GM21528 (cell line): Measurements from ENCODE around the gene CRYBG3.
A peak's percentile ranks its signal among the peaks of the same experiment; 100 is the strongest.

Source experiments
- ATAC-seq: cut with Tn5 transposase; IDR thresholded peaks from one replicate; pipeline ENCODE4 v1.9.1; 2021; ENCODE audit warnings: mild to moderate bottlenecking, moderate library complexity; ENCODE audit not compliant: unreplicated experiment, low FRiP score

Gene CRYBG3

DNA sequence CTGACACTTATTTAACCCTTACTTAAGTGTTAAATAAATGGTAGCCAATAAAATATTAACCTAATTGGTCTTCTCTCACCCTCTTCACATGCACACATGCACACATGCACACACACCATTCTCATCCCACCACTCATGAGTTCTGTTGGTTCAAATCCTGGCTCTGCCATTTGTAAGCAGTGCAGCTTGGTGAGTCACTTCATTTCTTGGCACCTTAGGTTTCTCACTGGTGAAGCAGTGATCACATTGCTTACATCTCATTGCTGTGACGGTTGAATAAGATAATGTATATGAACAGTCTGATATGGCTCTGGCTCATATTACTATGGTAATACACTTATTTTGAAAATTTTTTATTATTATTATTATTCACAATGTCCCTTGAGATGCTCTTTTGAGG lies 116.6 kb downstream of the CRYBG3 start:
- no peak for ATAC-seq

DNA sequence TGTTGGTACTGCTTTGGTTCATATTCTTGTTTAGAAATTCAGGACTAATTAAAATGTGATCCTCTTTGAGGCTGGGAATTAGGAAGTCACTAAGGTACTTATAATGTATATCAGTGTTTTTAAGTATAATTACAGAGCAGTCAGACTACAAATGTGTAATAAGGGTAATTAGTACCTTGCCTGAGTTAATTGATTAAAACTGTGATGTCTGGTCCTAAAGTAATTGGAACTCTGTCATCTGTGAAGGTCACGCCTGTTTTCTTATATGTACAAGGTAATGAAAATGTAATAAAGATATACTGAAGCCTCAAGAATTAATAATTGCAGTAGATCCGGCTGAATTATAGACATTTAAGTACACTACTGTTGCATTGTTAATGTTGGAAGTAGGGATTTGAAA lies 117.6 kb downstream of the CRYBG3 start:
- ATAC-seq = no peak

DNA sequence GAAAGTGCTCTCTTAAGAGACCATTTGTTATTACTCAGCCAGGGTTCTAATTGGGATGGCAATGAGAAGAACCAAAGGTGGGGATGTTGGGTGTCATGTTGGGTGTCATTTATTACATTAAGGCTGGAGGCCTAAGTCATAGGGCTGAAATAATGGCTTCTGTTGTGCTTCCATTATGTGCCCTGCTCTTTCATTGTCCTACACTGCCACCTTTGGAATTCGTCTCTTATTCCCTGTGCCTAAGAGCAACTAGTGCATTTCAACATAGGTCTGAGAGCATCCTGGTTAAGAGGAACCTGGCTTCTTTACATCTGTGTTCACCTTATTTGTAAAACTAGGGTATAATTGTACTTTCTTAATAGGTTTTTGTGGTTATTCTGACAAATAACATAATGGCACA lies 118.2 kb downstream of the CRYBG3 start:
- no peak for ATAC-seq

GRCh38 chr3:97942801-97943546 lies 121.2 kb downstream of the CRYBG3 start:
- ATAC-seq = no peak

DNA sequence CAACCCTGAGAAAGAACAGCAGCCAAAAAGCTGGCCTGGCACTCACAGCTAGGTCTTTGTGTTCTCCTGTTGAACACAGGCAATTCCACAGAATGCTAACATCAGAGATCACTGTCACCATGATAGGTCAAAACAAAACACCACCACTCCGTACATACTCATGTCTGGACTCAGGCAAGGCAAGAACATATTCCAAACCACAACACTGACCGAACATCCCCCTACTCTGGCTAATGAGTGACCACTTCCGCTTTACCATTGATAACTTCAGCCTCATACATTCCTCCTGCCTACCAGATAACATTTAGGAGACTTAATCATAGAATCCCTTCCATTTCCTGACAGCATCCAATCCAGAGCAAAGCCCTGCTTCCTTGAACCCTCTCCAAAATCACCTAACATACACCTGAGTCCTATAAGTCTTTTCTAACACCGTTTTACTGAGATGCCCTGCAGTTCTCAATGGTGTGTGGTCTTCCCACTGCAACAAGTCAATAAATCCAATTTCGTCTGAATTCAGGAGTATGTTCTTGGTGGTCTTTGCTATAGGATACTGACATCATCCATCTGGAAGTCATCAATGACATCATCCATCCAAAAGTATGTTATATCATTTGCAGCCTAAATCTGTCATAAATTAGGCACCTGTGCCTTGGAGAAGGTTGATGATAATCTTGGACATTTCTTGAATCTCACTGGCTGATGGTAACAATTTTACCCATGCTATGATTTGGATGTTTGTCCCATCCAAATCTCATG lies 126.7 kb downstream of the CRYBG3 start:
- no peak for ATAC-seq

DNA sequence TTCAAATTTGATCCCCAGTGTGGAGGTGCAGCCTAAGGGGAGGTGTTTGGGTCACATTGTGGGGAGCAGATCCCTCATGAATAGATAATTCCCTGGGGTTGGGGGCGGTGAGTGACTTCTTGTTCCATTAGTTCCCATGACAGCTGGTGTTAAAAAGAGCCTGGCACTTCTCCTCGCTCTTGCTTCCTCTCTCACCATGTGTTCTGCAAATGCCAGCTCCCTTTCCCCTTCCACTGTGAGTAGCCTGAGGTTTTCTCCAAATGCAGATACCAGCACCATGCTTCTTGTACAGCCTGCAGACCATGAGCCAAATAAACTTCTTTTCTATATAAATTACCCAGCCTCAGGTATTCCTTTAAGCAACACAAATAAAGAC lies 127.3 kb downstream of the CRYBG3 start:
- no peak for ATAC-seq

DNA sequence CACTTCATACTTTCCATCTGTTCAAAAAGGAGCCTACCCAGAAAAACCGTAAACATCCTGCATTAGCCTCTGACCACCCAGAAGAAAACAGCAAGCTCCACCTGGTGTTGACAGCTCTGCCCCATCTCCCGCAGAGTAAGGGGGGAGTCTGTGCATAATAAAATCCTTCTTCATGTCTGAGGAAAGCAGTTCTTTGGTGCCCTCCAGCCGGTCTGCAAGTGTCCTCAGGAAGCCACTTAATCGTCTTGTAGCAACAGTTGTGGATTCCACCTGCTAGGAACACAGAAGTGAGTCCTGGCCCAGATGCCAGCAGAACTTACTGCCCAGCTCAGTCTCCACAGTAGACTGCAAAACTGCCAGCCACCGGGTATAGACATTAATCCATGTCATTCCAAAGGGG lies 127.9 kb downstream of the CRYBG3 start:
- ATAC-seq = no peak

DNA sequence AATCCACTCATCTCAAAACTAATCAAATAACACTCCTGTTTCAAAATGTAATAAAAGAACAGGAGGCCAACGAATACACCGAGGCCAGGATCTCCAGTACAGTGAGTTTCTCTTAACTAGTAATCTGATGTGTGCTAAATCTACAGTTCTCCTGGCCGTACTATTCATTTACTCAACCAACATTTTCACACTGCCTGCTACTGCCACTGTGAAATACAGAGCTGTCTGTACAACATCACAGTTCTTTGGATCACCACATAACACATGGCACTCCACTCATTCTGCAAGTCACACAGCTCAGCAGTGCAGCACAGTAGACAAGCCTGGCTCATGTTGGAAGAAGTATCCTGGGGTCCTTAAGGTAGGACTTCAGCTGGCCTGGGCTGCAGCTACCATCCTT lies 128.5 kb downstream of the CRYBG3 start:
- ATAC-seq = no peak

GRCh38 chr3:97952280-97952679 lies 130.5 kb downstream of the CRYBG3 start:
- no peak for ATAC-seq

GRCh38 chr3:97952872-97953271 lies 131.1 kb downstream of the CRYBG3 start:
- ATAC-seq = no peak

DNA sequence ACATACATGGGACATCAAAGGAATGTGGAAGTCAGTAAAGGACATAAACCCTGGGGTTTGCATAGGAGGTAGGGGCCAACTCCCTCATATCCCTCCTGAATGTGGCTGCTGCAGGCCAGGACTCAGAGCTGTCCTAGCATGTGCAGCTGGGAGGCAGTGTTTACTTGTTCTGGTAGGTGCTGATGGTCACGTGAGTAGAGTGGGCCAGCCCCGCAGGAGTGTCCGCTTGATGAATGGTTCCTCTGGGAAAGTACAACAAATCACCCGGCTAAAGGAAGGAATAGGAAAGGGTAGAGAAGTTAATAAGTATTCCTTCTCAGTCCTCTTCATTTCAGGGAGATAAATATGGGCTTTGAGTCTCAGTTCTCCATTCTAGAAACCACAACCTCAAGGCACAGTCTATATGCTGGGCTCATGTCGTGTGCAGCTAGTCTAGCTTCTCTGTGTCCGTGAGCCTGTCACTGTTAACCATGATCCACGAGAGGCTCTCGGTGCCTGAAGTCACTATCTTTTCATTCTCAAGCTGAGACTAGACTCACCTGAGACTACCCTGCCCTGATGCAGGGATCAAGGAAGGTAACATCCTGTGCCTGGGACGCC lies 132.5 kb downstream of the CRYBG3 start:
- ATAC-seq = peak; percentile 75

- ATAC-seq = no peak
Observed at GRCh38 chr3:97956051-97956450, 134.2 kb downstream of the CRYBG3 start.

GRCh38 chr3:97957617-97958311 lies 136.0 kb downstream of the CRYBG3 start:
- no peak for ATAC-seq

GRCh38 chr3:97958396-97958795 lies 136.6 kb downstream of the CRYBG3 start:
- no peak for ATAC-seq

DNA sequence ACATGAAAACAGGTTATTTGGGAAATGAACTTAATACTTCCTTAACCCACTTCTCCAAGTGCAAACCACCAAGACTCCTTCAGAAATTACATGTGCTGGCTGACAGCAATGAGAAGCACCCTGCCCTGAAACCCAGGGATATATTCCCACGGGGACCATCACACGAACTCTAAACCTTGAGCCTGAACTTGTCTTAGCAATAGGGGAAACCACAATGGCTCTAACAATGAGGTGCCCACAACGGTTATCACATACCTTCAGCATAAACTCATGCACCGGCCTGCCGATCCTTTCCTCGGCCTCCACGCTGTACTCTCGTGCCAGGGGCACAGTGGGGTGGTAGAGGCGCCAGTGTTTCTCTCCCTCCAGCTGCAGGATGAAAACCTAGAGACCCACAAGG lies 137.0 kb downstream of the CRYBG3 start:
- ATAC-seq = no peak

DNA sequence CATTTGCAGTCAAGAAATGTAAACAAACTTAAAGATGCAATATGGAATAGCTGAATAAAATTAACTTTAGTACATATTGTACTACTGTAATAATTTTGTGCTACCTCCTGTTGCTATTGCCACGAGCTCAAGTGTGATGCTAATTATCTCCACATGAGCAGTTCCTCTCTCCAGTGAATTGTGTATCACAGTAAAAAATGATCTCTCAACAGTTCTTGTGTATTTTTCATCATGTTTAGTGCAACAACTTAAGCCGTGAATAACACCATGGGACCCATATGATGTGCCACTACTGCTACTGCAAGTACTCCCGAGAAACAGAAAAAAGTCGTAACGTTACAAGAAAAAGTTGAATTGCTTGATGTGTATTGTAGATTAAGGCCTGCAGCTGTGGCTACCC lies 138.1 kb downstream of the CRYBG3 start:
- ATAC-seq = no peak

- no peak for ATAC-seq
Observed at GRCh38 chr3:97960551-97960950, 138.7 kb downstream of the CRYBG3 start.

DNA sequence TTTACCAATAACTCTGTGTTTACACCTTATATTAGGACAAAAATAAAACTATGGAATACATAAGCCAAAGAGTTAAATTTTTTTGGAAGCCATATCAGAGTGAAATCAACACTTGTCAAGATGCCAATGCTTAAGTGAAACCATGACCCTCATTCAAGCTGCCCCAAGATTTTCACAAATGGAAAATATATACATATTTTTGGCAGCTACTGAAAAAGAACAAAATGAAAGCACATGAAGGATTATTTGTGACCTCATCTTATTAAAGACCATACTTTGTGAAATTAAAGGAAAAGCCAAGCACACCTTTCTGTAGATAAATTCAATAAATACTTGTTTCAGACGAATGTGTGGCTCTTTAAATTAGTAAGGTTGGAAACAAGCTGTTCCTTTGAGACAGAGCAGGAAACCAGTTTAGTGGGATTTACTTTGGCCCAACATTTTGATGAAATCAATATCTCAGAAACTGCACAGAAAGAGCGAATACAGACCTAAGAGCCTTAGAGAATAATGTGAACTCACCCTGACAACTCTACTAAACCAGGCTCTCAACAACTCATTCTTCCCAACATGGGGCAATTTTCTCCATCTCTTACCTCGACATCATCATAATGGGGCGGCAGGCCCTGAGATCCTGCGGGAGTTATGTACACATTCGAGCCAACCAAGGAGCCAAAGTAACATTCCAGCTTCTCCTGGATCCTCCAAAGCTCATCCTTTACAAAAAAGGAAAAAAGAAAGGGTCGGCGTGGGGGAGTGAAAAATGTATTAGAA lies 139.4 kb downstream of the CRYBG3 start:
- no peak for ATAC-seq

DNA sequence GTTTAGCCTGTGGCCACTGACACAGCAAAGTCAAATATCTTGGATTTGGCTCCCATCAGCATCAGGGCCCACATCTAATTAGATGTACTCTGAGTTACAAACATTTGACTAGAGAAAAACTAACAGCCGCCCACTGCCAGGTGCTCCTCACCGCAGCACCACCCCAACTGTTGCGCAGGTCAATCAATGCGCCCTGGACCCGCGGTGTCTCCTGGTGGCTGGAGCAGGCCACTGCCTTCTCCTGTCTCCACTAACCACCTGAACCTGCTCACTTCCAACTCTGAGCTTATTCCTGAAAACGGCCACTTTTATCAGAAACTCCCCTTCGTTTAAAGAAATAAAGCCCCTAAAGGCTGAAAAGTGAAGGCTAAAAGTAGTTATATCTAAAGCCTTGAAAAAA lies 146.2 kb downstream of the CRYBG3 start:
- no peak for ATAC-seq

DNA sequence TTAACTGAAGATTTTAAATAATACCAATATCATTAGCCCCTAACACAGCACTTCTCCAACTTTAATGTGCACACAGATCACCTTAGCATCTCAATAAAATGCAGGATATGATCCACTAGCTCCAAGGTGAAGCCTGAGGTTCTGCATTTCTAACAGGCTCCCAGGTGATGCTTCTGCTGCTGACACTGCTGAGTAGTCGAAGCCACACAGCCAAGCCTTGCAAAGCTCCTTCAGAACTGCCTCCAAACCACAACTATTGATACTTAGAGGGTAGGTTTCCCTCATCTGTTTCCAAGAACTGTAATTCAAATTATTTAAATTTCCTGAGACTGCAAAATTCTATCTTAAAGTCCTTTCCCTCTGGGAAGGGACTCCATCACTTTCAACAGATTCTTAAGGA lies 146.6 kb downstream of the CRYBG3 start:
- ATAC-seq = no peak
